Heart left ventricle (tissue), 13 donors: ENCODE measurements around the gene CHMP2B.

Source experiments
- CTCF ChIP-seq, 12 donors: fragments of 200-600 bp; sonication (generic) in 4 of 12; IDR thresholded peaks; one replicate each; pipeline versions ENCODE4 v1.5.0 to v1.8.0; 2018 to 2022; ENCODE audit warnings: antibody characterized with exemption in 12 of 12, mild to moderate bottlenecking in 5 of 12
- POLR2A ChIP-seq, 2 donors: fragments of 450-650 bp; IDR thresholded peaks; one replicate each; pipeline ENCODE4 v1.6.1; 2017; ENCODE audit warnings: antibody characterized with exemption in 2 of 2, mild to moderate bottlenecking in 2 of 2, moderate library complexity in 2 of 2
- donor health status: ischemic (EF 13 %, LVEDD 7.1; RV severe dilation, severe dysfunction).
- donor health status: DM: no; HTN: yes; CAD: no.
- donor health status: DM: no; HTN: no; CAD: no.
- donor health status: ischemic (EF 25% LVEDD 6.9; RV normal size, moderate dysfunction).
- donor health status: ischemic (EF 25% LVEDD 5.7; RV mildly dilated, moderate dysfunction).
- donor health status: ischemic (EF 35%, LVEDD 5.7; RV mildly dilated, moderate dysfunction).
- donor health status: nonischemic (EF 11% LVEDD 7.7; RV severe dilation, severe dysfunction).
- donor health status: DM: yes; HTN: yes; CAD: no.
- donor health status: PGD.
- donor health status: ischemic (EF 29% LVEDD 5.4; RV normal size, mild dysfunction).
- donor health status: nonischemic (EF 23%, LVEDD 6.1; RV moderate dilation, normal function).

GRCh38 chr3:87269723-87270122, 42.6 kb downstream of the CHMP2B start:
- TF ChIP-seq CTCF (IDR thresholded peaks at IDR 0.05) (no peak), POLR2A (IDR thresholded peaks at IDR 0.05) (no peak)
